ENCODE measurements around the gene CCL26.

GRCh38 chr7:75820688-75821087 is 48.7 kb upstream of the CCL26 start:
- TF ChIP-seq CTCF (IDR thresholded peaks at IDR 0.05 in 2 of 3, conservative IDR thresholded peaks at IDR 0.05 in 1 of 3; ENCODE audit: borderline replicate concordance in 1 of 3, insufficient read depth in 1 of 3, low read depth in 2 of 3, low read length in 2 of 3) (no peak), POLR2AphosphoS5 (IDR thresholded peaks at IDR 0.05; ENCODE audit: low read depth, low read length) (no peak), ZNF274 (IDR thresholded peaks at IDR 0.05; ENCODE audit: low read depth, low read length) (no peak), SP1 (IDR thresholded peaks at IDR 0.05; ENCODE audit: low read depth) (no peak), RAD21 (IDR thresholded peaks at IDR 0.05; ENCODE audit: low read depth) (no peak), YY1 (IDR thresholded peaks at IDR 0.05; ENCODE audit: extremely low read depth, insufficient replicate concordance, low read depth, low read length) (no peak), CEBPB (IDR thresholded peaks at IDR 0.05; ENCODE audit: low read depth) (no peak), JUND (IDR thresholded peaks at IDR 0.05) (no peak), EGR1 (IDR thresholded peaks at IDR 0.05; ENCODE audit: low read depth) (no peak), POLR2A (IDR thresholded peaks at IDR 0.05; ENCODE audit: borderline replicate concordance, extremely low read depth, insufficient read depth, insufficient read length) (no peak), TCF7L2 (IDR thresholded peaks at IDR 0.05; ENCODE audit: borderline replicate concordance, extremely low read depth, insufficient read depth, insufficient read length) (no peak), REST (IDR thresholded peaks at IDR 0.05; ENCODE audit: low read depth) (no peak), EZH2phosphoT487 (IDR thresholded peaks at IDR 0.05; ENCODE audit: borderline replicate concordance) (no peak), EZH2 (IDR thresholded peaks at IDR 0.05) (no peak)
